ENCODE measurements around the gene RBM20. TPM values are rescaled to one million over a fixed set of nuclear protein-coding genes. Genes with fewer than 3 reads are reported as not detected.
"Not testable (repeated sequence)": the region's sequence is repeated elsewhere in the genome, so short reads cannot be mapped to it uniquely, and the experiment has no call there.

The RBM20 gene
- polyA plus RNA-seq, 1 donor from 2014 or later = not detected

- Mint-ChIP-seq H3K27me3 (no peaks in the 10 kb centered on the region), H3K9me3 (peaks cover 0 to 2% (median 0%) of the 10 kb centered on the region in 3 donors), H3K27ac (peak overlapping the region; percentile 93 to 95 (median 94)), H3K36me3 (no peaks in the 10 kb centered on the region), H3K4me1 (peaks cover 49 to 77% (median 62%) of the 10 kb centered on the region in 3 donors), H3K4me3 (peak overlapping the region; percentile 63 to 95 (median 73))
Measured at GRCh38 chr10:110860576-110861241, 216.6 kb downstream of the RBM20 start.

- H3K27me3 Mint-ChIP-seq = no peaks in the 10 kb centered on the region
- peaks cover 54 to 84% (median 67%) of the 10 kb centered on the region in 3 donors for H3K4me1 Mint-ChIP-seq
- H3K27ac Mint-ChIP-seq = peak overlapping the region in 2 of 3 donors; percentile 93 to 94
- peak overlapping the region in 3 of 4 donors; percentile 69 to 95 (median 77) for H3K4me3 Mint-ChIP-seq
- no peaks in the 10 kb centered on the region for H3K36me3 Mint-ChIP-seq
- H3K9me3 Mint-ChIP-seq = no peaks in the 10 kb centered on the region
Measured at GRCh38 chr10:110861476-110861875, 217.3 kb downstream of the RBM20 start.

- no peaks in the 10 kb centered on the region for H3K9me3 Mint-ChIP-seq
- no peaks in the 10 kb centered on the region for H3K36me3 Mint-ChIP-seq
- peak overlapping the region in 1 of 4 donors; percentile 47 for H3K4me3 Mint-ChIP-seq
- H3K4me1 Mint-ChIP-seq = peaks cover 56 to 89% (median 68%) of the 10 kb centered on the region in 3 donors
- H3K27ac Mint-ChIP-seq = peak overlapping the region in 2 of 3 donors; percentile 81 to 97
- H3K27me3 Mint-ChIP-seq = no peaks in the 10 kb centered on the region
Measured at GRCh38 chr10:110861930-110862649, 218.0 kb downstream of the RBM20 start.

- Mint-ChIP-seq H3K4me1 (peaks cover 59 to 88% (median 68%) of the 10 kb centered on the region in 3 donors), H3K4me3 (peak overlapping the region in 1 of 4 donors; percentile 29), H3K27ac (peak overlapping the region; percentile 97 to 100 (median 97))
Measured at GRCh38 chr10:110862961-110863360, 218.8 kb downstream of the RBM20 start.

GRCh38 chr10:110863361-110863760 is 219.2 kb downstream of the RBM20 start:
- no peaks in the 10 kb centered on the region for H3K9me3 Mint-ChIP-seq
- no peaks in the 10 kb centered on the region for H3K36me3 Mint-ChIP-seq
- peaks cover 55 to 86% (median 65%) of the 10 kb centered on the region in 3 donors for H3K4me1 Mint-ChIP-seq
- no peaks in the 10 kb centered on the region for H3K27me3 Mint-ChIP-seq
- peak overlapping the region in 2 of 4 donors; percentile 29 to 64 for H3K4me3 Mint-ChIP-seq
- H3K27ac Mint-ChIP-seq = peak overlapping the region; percentile 97 to 100 (median 97)

More at GRCh38 chr10:110862961-110863360, 218.8 kb downstream of the RBM20 start:
- Mint-ChIP-seq H3K9me3 (no peaks in the 10 kb centered on the region), H3K27me3 (no peaks in the 10 kb centered on the region), H3K36me3 (no peaks in the 10 kb centered on the region)

- Mint-ChIP-seq H3K27ac (peak overlapping the region; percentile 97 to 100 (median 97)), H3K4me3 (peak overlapping the region in 1 of 4 donors; percentile 89), H3K4me1 (peaks cover 55 to 88% (median 66%) of the 10 kb centered on the region in 3 donors), H3K27me3 (no peaks in the 10 kb centered on the region), H3K36me3 (no peaks in the 10 kb centered on the region), H3K9me3 (no peaks in the 10 kb centered on the region)
Measured at GRCh38 chr10:110863956-110864355, 219.8 kb downstream of the RBM20 start.

- Mint-ChIP-seq H3K9me3 (no peaks in the 10 kb centered on the region), H3K36me3 (no peaks in the 10 kb centered on the region), H3K27ac (peak overlapping the region; percentile 97 to 100 (median 97)), H3K27me3 (no peaks in the 10 kb centered on the region), H3K4me1 (peaks cover 55 to 89% (median 69%) of the 10 kb centered on the region in 3 donors), H3K4me3 (peak overlapping the region; percentile 80 to 92 (median 90))
Measured at GRCh38 chr10:110864662-110865140, 220.6 kb downstream of the RBM20 start.

- Mint-ChIP-seq H3K4me3 (peak overlapping the region; percentile 80 to 92 (median 90)), H3K36me3 (no peaks in the 10 kb centered on the region), H3K9me3 (no peaks in the 10 kb centered on the region), H3K27me3 (no peaks in the 10 kb centered on the region), H3K27ac (peak overlapping the region; percentile 97 to 100 (median 97)), H3K4me1 (peaks cover 51 to 89% (median 70%) of the 10 kb centered on the region in 3 donors)
Measured at GRCh38 chr10:110865186-110865808, 221.2 kb downstream of the RBM20 start.

GRCh38 chr10:110865809-110866482 is 221.8 kb downstream of the RBM20 start:
- H3K36me3 Mint-ChIP-seq = no peaks in the 10 kb centered on the region

GRCh38 chr10:110867011-110867806 is 223.1 kb downstream of the RBM20 start:
- H3K27me3 Mint-ChIP-seq, H3K9me3 Mint-ChIP-seq, H3K36me3 Mint-ChIP-seq: not testable (repeated sequence)
- peak overlapping the region; percentile 65 to 89 (median 84) for H3K4me3 Mint-ChIP-seq
- peaks cover 54 to 80% (median 68%) of the 10 kb centered on the region in 3 donors for H3K4me1 Mint-ChIP-seq
- peak overlapping the region; percentile 81 to 100 (median 97) for H3K27ac Mint-ChIP-seq

More at GRCh38 chr10:110865809-110866482, 221.8 kb downstream of the RBM20 start:
- Mint-ChIP-seq H3K27me3 (no peaks in the 10 kb centered on the region), H3K9me3 (no peaks in the 10 kb centered on the region), H3K4me3 (peak overlapping the region; percentile 80 to 92 (median 90)), H3K4me1 (peaks cover 51 to 89% (median 70%) of the 10 kb centered on the region in 3 donors), H3K27ac (peak overlapping the region; percentile 97 to 100 (median 97))

- peaks cover 55 to 76% (median 64%) of the 10 kb centered on the region in 3 donors for H3K4me1 Mint-ChIP-seq
- H3K9me3 Mint-ChIP-seq = no peaks in the 10 kb centered on the region
- peak overlapping the region; percentile 81 to 100 (median 97) for H3K27ac Mint-ChIP-seq
- no peaks in the 10 kb centered on the region for H3K36me3 Mint-ChIP-seq
- H3K27me3 Mint-ChIP-seq = no peaks in the 10 kb centered on the region
- H3K4me3 Mint-ChIP-seq = peak overlapping the region; percentile 65 to 89 (median 85)
Measured at GRCh38 chr10:110867807-110868465, 223.8 kb downstream of the RBM20 start.

- Mint-ChIP-seq H3K27me3 (no peaks in the 10 kb centered on the region), H3K27ac (peak overlapping the region; percentile 81 to 100 (median 97)), H3K36me3 (no peaks in the 10 kb centered on the region), H3K9me3 (no peaks in the 10 kb centered on the region), H3K4me3 (peak overlapping the region; percentile 66 to 96 (median 88)), H3K4me1 (peaks cover 60 to 72% (median 61%) of the 10 kb centered on the region in 3 donors)
Measured at GRCh38 chr10:110868981-110869380, 224.8 kb downstream of the RBM20 start.

GRCh38 chr10:110870823-110871297 is 226.7 kb downstream of the RBM20 start:
- Mint-ChIP-seq H3K9me3 (no peaks in the 10 kb centered on the region), H3K27me3 (no peaks in the 10 kb centered on the region), H3K4me3 (peak overlapping the region; percentile 89 to 96 (median 96)), H3K36me3 (no peaks in the 10 kb centered on the region), H3K27ac (peak overlapping the region; percentile 81 to 98 (median 97)), H3K4me1 (peaks cover 47 to 60% (median 51%) of the 10 kb centered on the region in 3 donors)

Measured in IgD-negative memory B cell (primary cell).